Endothelial cell of umbilical vein (primary cell): ENCODE results near the gene GPR27. TPM values are rescaled to one million over a fixed set of nuclear protein-coding genes. Genes with fewer than 3 reads are reported as not detected.

Experiments used
- BruUV-seq: library from RNA; stranded (reverse); fragments of 400-500 nt; replicated peaks from 2 replicates; lab custom pipeline; 2021; lab: Mats Ljungman, UMichigan
- CTCF ChIA-PET: fragments of 300-600, 350-600 bp; sonication (Branson Sonifier 250); formaldehyde crosslinking; loops from one replicate; lab custom pipeline; 2021; ENCODE audit warnings: antibody characterized with exemption, inconsistent platforms; lab: Charles Lee
- POLR2A ChIA-PET: fragments of 300-600, 350-600 bp; sonication (Branson Sonifier 250); formaldehyde crosslinking; loops from one replicate; lab custom pipeline; 2021; ENCODE audit warnings: antibody characterized with exemption, inconsistent platforms; lab: Charles Lee
- DNase-seq: peaks from one replicate; pipeline ENCODE4 v3.0.0-alpha.2; 2011; ENCODE audit warnings: low read depth, low spot score
- FAIRE-seq: peaks from 2 replicates; lab custom pipeline; 2011; peaks lifted over from hg19 to GRCh38; lab: Jason Lieb, UNC
- H2AFZ ChIP-seq: 2 replicates; pipeline ENCODE4 v1.6.0; 2012; ENCODE audit warnings: low read depth, low read length, control low read depth, inconsistent platforms
- H3K27ac ChIP-seq: 2 replicates; pipeline ENCODE4 v1.5.1; 2011; ENCODE audit warnings: low read depth, mild to moderate bottlenecking, control low read depth, low read length, moderate library complexity; ENCODE audit not compliant: insufficient read depth
- H3K27me3 ChIP-seq, 2 experiments: 2 replicates each; pipeline versions ENCODE4 v1.6.0 to v1.6.1; 2011; ENCODE audit warnings: low read length in 2 of 2, mixed read lengths in 1 of 2; ENCODE audit not compliant: control insufficient read depth in 2 of 2, insufficient read depth in 2 of 2
- H3K36me3 ChIP-seq, 2 experiments: 2 replicates in 1 of 2; 3 replicates in 1 of 2; pipeline ENCODE4 v1.5.1; 2011; ENCODE audit warnings: low read length in 2 of 2, mild to moderate bottlenecking in 1 of 2, moderate library complexity in 1 of 2; ENCODE audit not compliant: control insufficient read depth in 2 of 2, insufficient read depth in 2 of 2; ENCODE audit errors: extremely low read depth in 1 of 2
- H3K4me1 ChIP-seq: 3 replicates; pipeline ENCODE4 v1.5.1; 2011; ENCODE audit warnings: mild to moderate bottlenecking, low read length; ENCODE audit not compliant: control insufficient read depth, insufficient read depth; ENCODE audit errors: extremely low read depth
- H3K4me2 ChIP-seq: 2 replicates; pipeline ENCODE4 v1.6.1; 2011; ENCODE audit warnings: low read length, control low read depth, mixed read lengths; ENCODE audit not compliant: insufficient read depth
- H3K4me3 ChIP-seq, 3 experiments: fragments of 200-600 bp in 1 of 3; sonication (generic), shearing (Covaris generic) in 1 of 3; replicated peaks in 1 of 3; 2 replicates each; pipeline ENCODE4 v1.5.1; 2011 to 2016; ENCODE audit warnings: control low read depth in 3 of 3, low read length in 3 of 3, mild to moderate bottlenecking in 2 of 3, inconsistent platforms in 1 of 3, low read depth in 1 of 3, moderate library complexity in 1 of 3; ENCODE audit not compliant: insufficient read depth in 1 of 3
- H3K79me2 ChIP-seq: 2 replicates; pipeline ENCODE4 v1.6.0; 2012; ENCODE audit warnings: low read length, inconsistent platforms; ENCODE audit not compliant: control insufficient read depth, insufficient read depth
- H3K9ac ChIP-seq: replicated peaks from 2 replicates; pipeline ENCODE3; 2011; ENCODE audit warnings: low read length, control low read depth; ENCODE audit not compliant: insufficient read depth; ENCODE audit errors: extremely low read depth
- H3K9me1 ChIP-seq: replicated peaks from 3 replicates; pipeline ENCODE4 v1.6.0; 2011; ENCODE audit warnings: mild to moderate bottlenecking, low read length; ENCODE audit not compliant: control insufficient read depth, insufficient read depth; ENCODE audit errors: extremely low read depth
- H3K9me3 ChIP-seq: replicated peaks from 2 replicates; pipeline ENCODE4 v1.5.1; 2012; ENCODE audit warnings: low read length, inconsistent platforms; ENCODE audit not compliant: control insufficient read depth, insufficient read depth
- H4K20me1 ChIP-seq: replicated peaks from 2 replicates; pipeline ENCODE3; 2011; ENCODE audit warnings: mild to moderate bottlenecking, low read length; ENCODE audit not compliant: control insufficient read depth, insufficient read depth; ENCODE audit errors: extremely low read depth
- EZH2 ChIP-seq: IDR thresholded peaks from 2 replicates; pipeline ENCODE4 v1.6.1; 2012; ENCODE audit warnings: borderline replicate concordance, low read depth, mild to moderate bottlenecking, moderate library complexity, low read length, inconsistent platforms; ENCODE audit not compliant: severe bottlenecking
- GATA2 ChIP-seq: IDR thresholded peaks from 2 replicates; pipeline ENCODE4 v1.7.0; 2011; ENCODE audit warnings: low read depth, mild to moderate bottlenecking, moderate library complexity, mixed read lengths, low read length; ENCODE audit not compliant: insufficient read length, insufficient read depth
- MYC ChIP-seq: IDR thresholded peaks from one replicate; pipeline ENCODE4 v1.6.1; 2011; ENCODE audit warnings: mild to moderate bottlenecking, low read depth, low read length
- dilution Hi-C: fragments of 300-500 bp; cut with MboI; formaldehyde crosslinking; loops from one replicate; pipeline ENCODE4 v1.15.0; 2019; ENCODE audit warnings: low sequenced_read_pairs; ENCODE audit not compliant: extremely low pct_ligation_motif_present
- intact Hi-C: fragments of 100-400 bp; cut with micrococcal nuclease; formaldehyde crosslinking; loops from one replicate; pipeline ENCODE4 v1.10.0; 2022
- polyA plus RNA-seq, 4 experiments: library from polyadenylated mRNA; depleted of rRNA in 3 of 4; stranded (reverse) in 3 of 4; unstranded in 1 of 4; fragments of >200 nt; gene quantifications; 2 replicates each; pipeline versions ENCODE4 v1.2.1 to v1.2.3, GENCODE V29; 2011 to 2012; ENCODE audit warnings: missing spikeins in 1 of 4
- total RNA-seq: library from RNA; stranded (reverse); gene quantifications from 2 replicates; pipeline ENCODE4 v1.2.3, GENCODE V29; 2021

GPR27 gene
- total and polyA plus RNA-seq, 2 donors (not counting 3 experiments of a cell fraction or from before 2014, with no cell fraction given): 0.03 TPM; not detected in 1

DNA sequence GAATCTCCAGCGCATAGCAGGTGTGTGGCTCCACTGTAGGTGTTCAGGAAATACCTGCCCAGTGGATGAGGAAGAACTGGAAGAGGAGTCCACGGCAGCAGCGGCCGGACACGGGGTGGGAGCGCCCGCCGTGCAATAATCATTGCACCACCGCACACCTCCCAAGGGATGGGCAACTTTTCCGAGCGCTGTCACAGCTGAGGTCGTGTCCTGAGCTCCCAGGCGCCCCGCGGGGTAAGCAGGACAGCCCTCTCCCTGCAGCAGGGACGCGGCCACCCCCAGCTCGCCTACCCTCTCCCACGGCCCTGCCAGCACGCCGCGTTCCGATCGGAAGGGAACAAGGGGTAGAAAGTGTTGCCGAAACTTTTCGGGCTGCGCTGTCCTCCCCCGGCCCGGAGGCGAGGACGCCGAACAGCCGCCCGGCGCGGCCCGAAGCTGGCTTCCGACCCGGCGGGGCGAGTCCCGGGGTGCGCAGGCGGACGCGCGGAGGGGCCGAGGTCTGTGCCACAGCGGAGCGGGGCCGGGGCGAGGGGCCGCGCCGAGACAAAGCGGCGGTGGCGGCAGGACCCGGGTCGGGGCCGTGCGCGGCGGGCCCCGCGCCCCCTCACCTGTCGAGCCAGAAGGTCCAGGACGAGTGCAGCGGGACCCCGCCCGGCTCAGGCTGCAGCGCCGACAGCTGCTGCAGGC lies 28.9 kb upstream of the GPR27 start:
- ChIA-PET POLR2A (no interaction called here), CTCF (interaction anchor here (0.7 to 3.7 kb wide), 4 partner anchors 14 to 1273 kb away, joined by 3 to 27 read pairs (median 4); no protein-coding TSS in a partner anchor)
- H3K9ac ChIP-seq: peak overlapping the region; percentile 32
- no peak overlapping the region for H3K27ac ChIP-seq
- H3K4me3 ChIP-seq: peak overlapping the region; percentile 6 to 54 (median 43)
- H4K20me1 ChIP-seq: no peaks in the 10 kb centered on the region
- H3K4me1 ChIP-seq: peaks cover 5% of the 10 kb centered on the region
- no peaks in the 10 kb centered on the region for H3K9me3 ChIP-seq
- H3K27me3 ChIP-seq: peaks cover 22 to 29% of the 10 kb centered on the region in 2 experiments
- no peaks in the 10 kb centered on the region for H3K36me3 ChIP-seq
- H3K79me2 ChIP-seq: no peaks in the 10 kb centered on the region
- BruUV-seq: no TSS peak
- no peaks in the 10 kb centered on the region for H3K9me1 ChIP-seq
- H3K4me2 ChIP-seq: peak overlapping the region; percentile 45
- no peak for TF ChIP-seq GATA2
- TF ChIP-seq EZH2: peak; percentile 78
- no peak for DNase-seq
- intact Hi-C loops: loop anchor here (5.0 to 10.0 kb wide), 2 partner anchors 720 to 1098 kb away; partner anchors contain the start of gene RYBP
- dilution Hi-C loops: no loop called here
- H2AFZ ChIP-seq: peak overlapping the region; percentile 78
- no peak for FAIRE-seq

DNA sequence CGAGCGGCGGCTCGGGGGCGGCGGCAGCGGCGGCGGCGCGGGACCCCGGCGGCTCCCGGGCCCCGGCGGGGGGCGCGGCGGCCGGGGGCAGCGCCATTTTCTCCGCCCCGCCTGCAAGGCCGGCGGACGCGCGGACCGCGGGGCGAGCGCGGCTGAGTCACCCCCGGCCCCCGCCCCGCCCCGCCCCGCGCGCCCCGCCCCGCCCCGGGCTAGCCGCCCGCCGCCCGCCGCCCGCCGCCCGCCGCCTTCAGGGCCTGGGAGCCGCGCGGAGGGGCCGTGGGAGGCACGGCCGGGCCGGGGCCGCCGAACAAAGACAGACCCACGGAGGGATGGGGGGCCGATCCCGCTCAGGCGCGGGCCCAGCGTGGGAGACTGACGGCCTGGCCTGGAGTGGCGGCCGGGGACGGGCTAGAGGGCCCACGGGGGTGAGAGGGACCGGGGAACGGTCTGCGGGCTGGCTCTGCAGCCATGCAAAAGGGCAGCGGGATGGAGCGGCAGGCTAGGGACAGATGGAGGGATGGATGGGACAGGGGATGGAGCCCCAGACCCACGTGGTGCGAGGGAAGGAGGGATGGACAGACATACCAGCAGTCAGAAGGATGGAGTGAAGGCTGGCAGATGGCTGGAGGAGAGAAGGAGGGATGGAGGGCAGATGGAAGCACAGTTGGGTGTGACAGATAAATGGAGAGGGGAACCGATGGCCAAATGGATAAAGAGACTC lies 28.2 kb upstream of the GPR27 start, which contains the start of gene EIF4E3:
TSS of gene EIF4E3 (minus strand) at position 132 of the 721 bp plus-strand sequence. CDS start at position 97, 35 bp downstream.
- Histone ChIP-seq H3K4me1 (peaks cover 5% of the 10 kb centered on the region), H3K27me3 (peaks cover 22 to 29% of the 10 kb centered on the region in 2 experiments), H2AFZ (peak within 1 kb of the TSS; percentile 78), H3K9me3 (no peaks in the 10 kb centered on the region), H3K36me3 (no peaks in the 10 kb centered on the region), H3K27ac (no peak within 1 kb of the TSS), H3K9ac (peak within 1 kb of the TSS; percentile 32), H3K4me3 (peak within 1 kb of the TSS; percentile 6 to 54 (median 43)), H3K9me1 (no peaks in the 10 kb centered on the region), H4K20me1 (no peaks in the 10 kb centered on the region), H3K4me2 (peak within 1 kb of the TSS; percentile 45), H3K79me2 (no peaks in the 10 kb centered on the region)
- no peak for TF ChIP-seq MYC
- DNase-seq (no peak), FAIRE-seq (no peak)
- dilution Hi-C loops (no loop called here), intact Hi-C loops (loop anchor here (5.0 to 10.0 kb wide), 2 partner anchors 719 to 1097 kb away; partner anchors contain the start of gene RYBP)
- no TSS peak for BruUV-seq
- CTCF ChIA-PET: interaction anchor here (0.7 to 3.7 kb wide), 3 partner anchors 14 to 1126 kb away, joined by 3 to 27 read pairs (median 4); no protein-coding TSS in a partner anchor
- POLR2A ChIA-PET: no interaction called here
